ENCODE measurements around the gene FBXO48.
"Not testable (repeated sequence)": the region's sequence is repeated elsewhere in the genome, so short reads cannot be mapped to it uniquely, and the experiment has no call there.

The FBXO48 gene

DNA sequence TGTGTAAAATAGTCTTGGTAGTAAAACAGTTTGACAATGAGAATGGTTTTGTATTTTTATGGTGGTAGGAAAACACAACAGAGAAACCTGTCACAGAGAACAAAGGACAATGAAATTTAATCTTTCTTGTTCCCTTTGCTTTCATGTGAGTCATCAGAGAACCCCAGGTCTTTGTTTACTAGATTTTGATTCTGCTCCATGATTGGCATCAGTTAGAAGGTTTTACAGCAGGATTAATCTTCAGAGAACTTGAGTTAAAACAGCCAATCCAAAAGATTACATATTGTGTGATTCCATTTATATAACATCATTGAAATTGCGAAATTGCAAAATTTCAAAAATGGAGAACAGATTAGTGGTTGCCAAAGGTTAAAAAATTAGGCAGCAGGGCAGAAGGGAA lies 2.8 kb upstream of the FBXO48 start:
- DNase-seq: no peak

DNA sequence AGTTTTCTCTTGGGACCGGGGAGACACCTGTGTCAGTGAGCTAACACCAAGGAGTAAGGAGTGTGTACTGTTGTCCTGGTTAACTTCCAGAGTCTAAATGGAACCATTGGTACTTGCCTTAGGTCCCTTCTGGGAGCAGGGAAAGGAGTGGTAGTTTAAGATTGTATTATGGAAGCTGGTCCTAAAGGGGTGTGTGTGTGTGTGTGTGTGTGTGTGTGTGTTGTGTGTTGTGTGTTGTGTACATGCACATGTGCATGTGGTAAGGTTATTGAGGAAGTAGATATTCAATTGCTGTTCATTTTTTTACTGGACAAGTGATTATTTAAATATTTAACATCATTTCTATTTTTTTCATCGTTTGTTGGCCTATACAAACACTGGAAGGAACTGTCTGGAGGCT lies 1.7 kb upstream of the FBXO48 start:
- no peak for DNase-seq

DNA sequence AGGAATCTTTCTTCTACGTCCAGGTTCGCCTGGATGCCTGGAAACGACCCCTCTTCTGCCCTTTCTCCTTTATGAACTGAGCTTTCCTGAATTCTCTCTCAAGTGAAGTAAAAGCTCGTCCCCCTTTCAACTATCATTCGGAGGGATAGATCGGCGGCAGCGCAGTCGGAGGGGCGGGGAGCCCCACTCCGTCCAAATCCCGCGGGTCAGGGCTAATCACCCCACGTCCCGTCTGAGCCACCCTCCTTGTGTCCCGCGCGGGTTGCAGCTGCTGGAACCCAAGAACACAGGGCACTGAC lies 367 bp downstream of the FBXO48 start:
- no peak for DNase-seq

DNA sequence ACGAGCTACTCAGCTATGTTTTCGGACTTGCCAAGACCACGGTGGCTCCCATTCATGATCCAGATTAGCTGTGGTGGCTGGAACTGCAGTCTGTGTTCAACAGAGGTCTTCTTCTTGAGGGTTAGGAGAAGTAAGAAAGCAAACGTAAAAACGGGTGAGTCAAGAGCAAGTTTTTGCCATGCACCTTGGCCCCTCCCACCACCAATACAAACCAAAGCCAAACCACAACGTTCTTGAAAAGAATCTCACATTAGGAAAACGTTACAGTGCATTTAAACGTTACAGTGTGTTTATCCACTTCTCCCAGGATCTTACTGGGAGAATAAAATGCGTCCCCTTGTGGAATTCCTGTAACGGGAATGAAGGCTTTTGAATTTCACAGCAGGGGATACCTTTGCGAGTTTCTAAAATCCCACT lies 725 bp downstream of the FBXO48 start:
- DNase-seq: peak; percentile 71

DNA sequence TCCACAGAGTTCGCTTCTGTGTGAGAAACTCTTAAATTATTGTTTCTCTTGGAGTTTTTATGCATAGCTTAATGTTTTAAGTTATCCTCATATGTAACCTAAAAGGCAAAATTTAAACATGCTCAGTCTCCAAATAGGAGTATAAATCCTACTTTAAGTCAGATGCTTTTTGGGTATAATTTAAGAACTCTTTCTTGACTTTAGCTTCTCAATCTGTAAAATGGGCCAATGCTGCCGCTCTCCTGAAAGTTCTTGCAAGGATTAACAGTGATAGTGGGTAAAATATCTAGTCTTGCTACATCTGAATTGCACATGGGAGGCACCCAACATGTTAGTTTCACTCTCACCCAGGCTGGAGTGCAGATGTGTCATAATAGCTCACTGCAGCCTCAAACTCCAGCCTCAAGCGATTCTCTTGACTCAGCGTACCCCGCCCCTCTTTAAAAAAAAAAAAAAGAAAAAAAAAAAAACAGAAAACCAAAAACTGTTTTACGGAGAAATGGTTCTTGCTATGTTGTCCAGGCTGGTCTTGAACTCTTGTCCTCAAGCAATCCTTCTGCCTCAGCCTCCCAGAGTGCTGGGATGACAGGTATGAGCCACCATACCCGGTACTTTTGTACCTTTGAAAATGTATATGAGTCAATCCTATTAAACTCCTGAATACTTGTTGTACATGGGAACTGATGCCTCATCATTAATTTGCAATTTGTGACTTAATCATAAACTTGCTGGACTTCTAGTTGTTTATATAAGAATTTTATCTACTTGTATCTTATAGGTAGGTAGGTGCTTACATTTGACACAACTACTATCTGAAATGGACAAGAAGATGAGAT lies 1.8 kb downstream of the FBXO48 start:
- DNase-seq: peak; percentile 46

DNA sequence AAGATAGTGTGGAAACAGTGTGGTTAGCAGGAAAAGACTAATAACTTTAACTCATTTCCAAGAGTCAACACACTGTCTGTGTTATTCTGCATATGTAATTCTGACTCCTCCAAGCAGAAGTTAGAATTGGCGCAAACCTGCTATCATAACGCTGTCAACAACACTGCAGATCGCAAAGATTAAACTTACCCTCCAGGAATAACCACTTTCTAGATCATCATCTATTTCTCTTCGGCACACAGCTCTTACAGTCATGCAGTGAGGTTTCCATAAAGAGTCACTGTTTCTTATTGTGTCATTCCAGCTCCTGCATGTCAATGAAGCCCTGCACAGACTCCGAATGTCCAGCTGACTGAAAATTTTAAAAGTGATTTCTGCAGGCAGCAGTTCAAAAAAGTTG lies 2.4 kb downstream of the FBXO48 start:
- DNase-seq: no peak

DNA sequence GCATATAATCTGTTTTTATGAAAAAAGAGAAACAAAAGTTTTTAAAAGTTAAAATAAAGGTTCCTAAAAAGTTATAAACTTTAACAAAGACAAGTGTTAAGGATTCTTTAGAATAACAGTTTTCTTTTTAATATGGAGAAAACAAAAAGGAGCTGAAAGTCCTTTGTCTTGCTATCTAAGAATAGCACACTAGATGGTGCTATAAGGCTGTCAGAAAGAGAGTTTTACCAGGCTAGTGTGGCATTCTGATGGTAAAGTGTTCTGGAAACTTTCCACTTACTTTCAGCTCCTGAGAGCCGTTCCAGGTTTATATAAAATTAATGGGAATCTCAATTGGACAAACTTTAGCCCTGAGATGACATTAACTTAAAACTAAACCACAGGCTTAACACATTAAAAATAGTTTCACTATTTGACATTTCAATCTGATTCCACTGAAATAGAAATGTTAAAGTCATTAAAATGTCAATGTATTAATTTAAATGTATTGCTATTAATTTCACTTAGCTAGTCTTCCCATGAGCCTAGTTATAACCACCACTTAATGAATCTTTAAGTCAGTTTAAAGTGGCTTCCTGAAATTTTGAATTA lies 3.7 kb downstream of the FBXO48 start:
- peak; percentile 50 for DNase-seq

DNA sequence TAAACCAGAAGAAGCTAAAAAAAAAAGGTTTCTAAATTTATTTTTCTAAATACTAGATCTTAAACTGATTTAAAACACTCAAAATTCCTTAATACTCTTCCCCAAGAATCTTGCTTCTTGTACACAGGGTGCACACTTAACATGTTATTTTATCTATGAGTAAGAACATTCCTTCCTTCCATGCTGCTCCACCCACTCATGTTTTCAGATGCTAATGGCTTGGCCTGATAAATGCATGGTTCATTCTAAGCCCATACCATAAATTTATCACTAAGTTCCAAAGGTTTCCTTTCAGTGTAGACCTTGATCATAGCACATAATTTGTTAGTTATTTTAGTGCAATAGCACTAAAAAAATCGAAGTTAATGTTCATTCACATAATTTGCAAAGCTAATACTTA lies 8.1 kb downstream of the FBXO48 start:
- peak; percentile 66 for DNase-seq

DNA sequence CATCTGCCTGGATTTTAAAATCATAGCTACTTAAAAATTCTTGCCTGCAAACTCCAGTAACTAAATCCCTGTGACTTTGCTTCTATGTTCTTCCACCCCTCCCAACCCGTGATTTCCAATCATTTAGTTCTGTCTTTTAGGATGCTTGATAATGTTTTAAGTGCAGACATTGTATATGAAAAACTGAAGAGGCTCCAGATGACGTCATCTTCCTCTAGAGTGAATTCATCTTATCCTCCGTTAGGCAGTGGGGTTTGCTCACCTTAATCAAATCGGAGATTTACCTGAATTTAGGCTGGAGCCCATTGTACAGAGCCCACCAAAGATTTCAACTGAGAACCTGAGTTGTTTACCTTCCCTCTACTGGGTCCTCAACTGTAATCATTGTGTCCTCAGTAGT lies 10.9 kb downstream of the FBXO48 start:
- no peak for DNase-seq

DNA sequence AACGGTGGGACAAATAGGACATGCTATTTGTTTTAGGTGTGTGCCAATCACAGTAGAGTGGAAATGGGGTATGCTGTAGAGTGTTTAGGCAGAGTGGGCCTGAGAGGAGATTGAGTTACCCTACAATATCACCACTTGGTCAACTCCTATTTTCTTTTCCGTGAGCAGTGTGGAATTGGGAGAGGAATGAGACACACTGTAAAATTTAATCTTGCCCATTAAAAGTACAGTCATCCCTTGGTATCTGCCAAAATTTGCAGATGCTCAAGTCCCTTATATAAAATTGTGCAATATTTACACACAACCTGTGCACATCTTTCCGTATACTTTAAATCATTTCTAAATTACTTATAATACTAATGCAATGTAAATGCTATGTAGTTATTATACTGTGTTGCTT lies 12.4 kb downstream of the FBXO48 start:
- DNase-seq: no peak

DNA sequence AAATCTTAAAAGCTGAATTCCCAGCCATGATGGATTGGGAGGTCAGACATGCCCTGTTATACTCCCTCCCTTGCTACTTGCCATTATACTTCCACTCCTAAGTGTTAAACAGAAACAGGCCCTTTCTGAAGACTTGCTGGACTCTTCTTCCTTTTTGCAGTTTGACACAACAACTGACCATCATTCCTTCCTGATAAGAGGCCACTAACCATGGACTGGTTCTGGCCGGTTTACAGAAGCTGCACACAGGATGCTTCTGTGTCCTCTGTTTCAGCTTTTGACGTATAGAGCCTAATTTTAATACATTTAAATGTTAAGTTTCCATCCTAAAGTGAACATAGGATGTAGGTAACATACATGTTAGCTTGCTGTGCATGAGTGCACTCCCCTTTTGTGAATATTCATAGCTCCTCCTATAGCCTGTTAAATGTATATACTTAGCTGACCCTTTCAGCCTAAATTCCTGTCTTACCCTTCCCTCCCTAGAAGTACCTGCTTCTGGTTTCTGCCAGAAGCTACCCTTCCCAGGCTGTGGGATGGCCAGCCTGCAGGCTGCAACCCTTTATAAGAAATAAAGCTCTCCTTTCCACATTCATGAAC lies 13.2 kb downstream of the FBXO48 start:
- no peak for DNase-seq

DNA sequence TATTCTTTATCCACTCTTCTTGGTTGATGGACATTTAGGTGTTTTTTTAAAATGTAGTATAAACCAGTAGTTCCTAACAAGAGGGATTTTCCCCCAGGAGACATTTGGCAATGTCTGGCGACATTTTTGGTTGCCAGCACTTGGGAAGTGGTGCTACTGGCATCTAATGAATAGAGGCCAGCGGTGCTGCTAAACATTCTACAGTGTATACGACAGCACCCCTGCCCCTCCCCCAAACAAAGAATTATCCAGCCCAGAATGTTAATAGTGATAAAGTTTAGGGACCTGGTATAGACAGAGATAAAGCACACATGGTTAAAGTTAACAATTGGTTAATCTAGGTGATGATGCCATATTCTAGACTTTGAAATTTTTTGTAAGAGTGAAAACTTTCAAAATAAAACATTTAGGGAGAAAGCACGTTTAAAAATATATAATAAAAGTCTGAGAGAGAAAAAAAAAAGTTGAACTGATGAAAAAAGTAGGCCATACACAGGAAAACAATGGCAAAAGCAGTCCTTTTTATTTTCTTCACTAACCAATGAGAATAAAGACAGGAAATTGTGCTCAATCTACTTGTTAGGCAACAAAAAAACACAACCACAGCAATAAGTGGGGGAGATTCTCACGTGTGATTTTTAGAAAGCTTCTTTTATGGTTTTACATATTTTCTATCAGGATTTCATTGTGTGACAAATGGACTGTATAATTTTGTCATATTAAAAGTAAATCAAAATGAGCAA lies 14.8 kb downstream of the FBXO48 start:
- no peak for DNase-seq

DNA sequence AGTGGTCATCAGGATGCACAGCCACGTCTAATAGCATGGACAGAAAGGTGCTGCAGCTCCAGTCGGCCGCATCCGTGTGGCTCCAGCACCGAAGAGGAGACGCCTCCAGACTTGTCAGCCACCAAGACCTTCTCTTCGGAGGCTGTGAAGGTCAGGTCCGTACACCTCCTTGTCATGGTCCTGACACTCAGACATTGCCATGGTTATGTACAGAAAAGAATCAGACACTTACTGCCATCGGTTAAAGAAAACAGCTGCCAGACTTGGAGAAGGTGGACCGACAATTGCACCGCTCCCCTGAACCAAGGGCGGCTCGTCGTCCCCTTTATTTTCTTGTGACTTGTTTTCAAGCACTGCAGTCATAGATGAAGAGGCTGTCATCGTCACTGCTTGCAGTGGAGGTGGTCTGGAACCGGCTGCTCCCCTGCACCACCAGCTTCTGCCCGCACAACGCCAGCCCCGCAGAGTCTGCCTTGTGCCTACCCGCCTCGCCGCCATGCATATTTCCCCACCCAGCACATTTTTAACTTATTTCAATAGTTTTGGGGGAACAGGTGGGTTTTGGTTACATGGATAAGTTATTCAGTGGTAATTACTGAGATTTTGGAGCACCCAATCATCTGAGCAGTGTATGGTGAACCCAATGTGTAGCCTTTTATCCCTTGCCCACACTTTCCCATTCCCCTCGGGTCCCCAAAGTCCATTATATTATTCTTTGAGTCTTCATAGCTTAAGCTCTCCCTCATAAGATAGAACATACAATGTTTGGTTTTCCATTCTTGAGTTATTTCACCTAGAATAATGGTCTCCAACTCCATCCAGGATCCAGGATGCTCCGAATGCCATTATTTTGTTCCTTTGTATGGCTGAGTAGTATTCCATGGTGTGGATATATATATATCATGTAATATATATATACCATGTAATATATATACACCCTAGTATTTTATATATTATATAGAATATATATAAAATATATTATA lies 18.1 kb downstream of the FBXO48 start:
- DNase-seq: no peak

DNA sequence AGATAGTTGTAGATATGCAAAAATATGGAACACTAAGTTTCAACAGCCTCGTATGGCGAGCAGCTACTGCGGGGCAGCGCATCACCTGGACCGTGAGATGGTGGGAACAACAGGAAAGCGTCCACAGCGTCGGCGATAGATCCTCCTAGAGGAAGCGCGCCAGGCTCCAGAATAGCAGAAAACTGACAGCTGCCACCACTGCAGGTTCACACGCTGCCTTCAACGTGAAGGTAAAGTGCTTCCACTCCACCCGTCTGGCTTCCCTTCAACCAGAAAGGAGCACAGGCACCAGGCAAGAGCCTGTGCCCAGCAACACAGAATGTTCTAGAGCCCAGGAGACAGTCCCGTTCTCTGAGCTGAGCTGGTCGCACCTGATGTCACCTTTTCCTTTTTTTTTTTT lies 20.0 kb downstream of the FBXO48 start:
- DNase-seq: no peak

DNA sequence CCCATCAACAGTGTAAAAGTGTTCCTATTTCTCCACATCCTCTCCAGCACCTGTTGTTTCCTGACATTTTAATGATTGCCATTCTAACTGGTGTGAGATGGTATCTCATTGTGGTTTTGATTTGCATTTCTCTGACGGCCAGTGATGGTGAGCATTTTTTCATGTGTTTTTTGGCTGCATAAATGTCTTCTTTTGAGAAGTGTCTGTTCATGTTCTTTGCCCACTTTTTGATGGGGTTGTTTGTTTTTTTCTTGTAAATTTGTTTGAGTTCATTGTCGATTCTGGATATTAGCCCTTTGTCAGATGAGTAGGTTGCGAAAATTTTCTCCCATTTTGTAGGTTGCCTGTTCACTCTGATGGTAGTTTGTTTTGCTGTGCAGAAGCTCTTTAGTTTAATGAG lies 20.7 kb downstream of the FBXO48 start:
- DNase-seq: not testable (repeated sequence)

DNA sequence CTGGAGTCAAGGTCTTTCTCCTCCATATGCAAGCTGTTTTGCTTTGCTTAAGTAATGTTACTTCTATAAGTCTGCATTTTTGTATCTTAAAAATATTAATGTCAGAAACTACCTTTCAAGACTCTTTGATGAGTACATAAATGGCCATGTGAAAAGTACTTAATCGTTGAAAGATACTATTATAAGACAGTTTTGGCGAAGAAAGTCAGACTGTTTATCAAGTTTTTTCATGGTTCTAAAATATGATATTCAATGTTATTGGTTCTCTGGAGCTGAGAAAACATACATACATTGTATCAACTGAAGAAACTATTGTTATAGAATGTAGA lies 25.1 kb downstream of the FBXO48 start:
- no peak for DNase-seq

DNA sequence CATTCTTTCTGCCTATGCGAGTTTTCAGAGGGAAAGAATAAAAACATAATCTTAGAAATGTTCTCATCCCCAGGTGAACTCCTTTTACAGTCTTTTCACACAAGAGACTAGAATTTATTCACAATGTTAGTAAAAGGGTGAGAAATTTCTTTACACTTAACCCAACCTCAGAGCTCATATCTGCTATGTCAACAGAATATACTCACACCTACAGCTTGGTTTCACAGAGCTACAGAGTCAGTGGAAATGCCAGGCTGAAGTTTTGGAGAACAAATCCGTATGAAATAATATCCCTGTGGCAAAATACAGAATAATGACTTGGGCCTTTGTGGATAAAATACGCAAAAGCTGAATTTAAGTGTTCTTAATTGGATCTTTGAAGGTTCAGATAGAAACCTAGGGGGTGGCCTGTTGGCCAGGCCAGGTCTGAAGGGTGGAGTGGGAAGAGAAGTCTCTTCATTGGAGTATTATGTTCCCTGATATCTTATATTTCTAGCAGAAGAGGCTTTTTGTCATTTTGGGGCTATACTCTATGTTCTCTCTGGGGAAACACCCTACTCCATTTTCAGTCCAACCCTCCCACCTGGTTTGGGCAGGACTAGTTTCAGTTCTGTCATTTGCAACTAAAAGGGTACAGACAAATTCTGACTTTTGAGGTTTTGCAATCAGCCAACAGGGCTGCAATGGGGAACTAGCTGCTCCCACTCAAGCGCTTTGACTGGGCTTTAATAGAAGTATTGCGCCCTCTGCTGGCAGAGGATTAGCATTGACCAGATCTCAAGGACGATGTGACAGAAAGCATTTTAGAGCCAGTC lies 25.7 kb downstream of the FBXO48 start:
- DNase-seq: peak; percentile 82

DNA sequence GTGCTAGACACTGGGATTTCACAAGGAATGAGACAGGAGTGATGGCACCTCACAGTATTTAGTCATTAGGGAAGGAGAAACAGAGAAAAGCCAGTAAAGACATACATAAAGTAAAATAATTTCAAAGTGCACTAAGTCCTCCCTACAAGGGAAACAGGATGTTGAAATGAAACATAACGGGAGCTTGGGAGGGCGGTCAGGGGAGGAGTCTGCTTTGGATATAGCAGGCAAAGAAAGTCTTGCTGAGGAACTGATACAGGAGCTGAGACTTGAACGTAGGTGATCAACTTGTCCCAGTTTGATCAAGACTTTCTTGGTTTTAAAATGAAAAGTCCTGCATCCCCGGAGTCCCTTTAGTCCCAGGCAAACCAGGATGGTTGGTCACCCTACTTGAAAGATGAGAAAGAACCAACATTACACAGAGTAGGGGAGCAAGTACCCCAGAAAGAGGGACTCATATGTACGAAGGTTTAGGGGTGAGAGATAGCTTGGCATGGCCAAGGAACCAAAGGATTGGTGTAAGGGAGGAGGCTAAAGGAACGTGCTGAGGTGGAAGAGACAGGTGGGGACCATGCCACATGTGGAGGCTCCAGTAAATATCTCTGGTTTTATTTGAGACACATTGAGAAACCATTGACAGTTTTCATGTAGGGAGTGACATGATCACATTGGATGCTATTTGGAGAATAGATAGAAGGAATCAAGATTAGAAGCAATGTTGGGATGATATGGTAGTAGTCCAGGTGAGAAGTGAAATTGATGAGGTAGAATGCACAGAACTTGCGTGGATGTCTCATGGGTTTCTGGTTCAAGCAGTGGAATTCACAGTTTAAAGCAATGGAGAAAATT lies 28.4 kb downstream of the FBXO48 start:
- DNase-seq: no peak

DNA sequence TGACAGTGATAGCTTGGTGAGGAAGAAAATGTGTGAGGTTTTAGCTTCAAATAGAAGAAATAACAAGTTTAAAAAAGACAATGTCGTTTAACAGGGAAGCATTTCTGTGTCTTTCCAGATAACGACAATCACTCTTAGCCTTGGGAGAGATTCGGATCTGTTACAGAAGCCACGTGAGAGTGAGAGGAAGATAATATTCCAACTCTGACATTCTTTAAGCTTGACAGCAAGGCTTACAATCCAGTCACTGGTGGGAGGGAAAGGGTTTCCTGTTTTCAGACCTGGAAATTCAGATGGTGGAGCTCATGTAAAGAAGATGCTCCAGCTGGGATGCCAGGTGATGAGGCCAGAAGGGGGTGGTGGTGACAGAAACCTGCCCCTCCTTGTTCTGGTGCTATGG lies 30.8 kb downstream of the FBXO48 start:
- peak; percentile 20 for DNase-seq

DNA sequence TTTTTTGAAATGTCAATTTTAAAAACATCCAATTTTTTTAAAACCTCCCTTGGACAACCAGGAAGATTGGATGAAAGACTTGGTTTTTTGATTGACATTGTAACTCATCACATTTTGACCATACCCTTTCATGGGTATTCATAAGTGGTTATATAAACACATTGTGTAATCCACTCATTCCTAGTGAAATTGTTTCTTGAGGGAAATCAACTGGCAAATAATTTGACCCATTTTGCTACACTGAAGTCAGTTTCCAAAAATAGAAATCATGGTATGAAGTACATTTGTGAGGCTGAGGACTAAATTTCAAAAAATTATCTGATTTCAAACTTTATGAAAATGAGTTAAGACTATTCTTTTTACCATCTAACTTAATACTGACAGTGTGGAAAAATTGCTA lies 31.5 kb downstream of the FBXO48 start:
- peak; percentile 38 for DNase-seq

DNA sequence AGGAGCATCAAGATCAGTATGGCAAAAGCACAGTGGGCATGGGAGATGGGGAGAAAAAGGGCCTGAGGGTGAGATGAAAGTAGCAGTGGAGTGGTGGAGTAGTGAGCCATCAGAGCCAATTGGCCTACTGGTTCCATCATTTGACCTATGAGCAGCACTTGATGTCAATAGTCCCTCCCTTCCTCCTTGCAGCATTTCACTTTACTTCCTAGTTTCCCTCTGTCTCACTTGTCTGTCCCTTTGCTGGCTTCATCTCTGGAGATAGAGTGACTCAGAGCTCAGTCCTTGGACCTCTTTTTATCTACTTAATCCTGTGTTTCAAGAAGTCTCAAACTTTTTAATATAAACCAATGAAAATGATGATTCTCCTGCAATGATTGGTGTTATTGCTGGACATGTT lies 32.1 kb downstream of the FBXO48 start:
- DNase-seq: no peak
